Measurements from ENCODE around the gene NPTXR.
"Not testable (repeated sequence)": the region's sequence is repeated elsewhere in the genome, so short reads cannot be mapped to it uniquely, and the experiment has no call there.

Gene NPTXR

DNA sequence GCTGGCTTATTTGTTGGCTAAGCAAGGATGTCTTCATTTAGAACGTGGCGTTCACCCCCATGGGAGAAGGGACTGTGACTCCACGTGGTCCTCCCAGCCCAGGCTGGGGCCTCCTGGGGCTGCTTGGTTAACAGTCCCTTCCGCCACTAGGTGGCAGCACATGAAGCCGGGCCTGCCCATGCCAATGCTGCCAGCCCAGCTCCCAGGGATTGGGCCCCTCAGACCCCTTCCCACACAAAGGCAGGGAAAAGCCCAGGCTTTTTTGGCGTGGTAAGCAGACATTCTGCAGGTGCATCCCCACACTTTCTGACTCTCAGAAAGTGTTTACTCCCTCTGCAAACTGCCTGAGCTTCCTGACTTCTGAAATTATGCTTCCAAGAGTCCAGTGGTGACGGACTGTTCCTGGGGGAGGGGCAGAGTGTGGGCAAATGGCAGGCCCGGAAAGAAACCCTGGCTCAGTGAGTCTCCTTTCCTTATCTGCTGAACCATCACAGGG, 25.1 kb upstream of the NPTXR start:
- peak; percentile 77 to 87 (median 86) for DNase-seq (ENCODE audit: low read depth in 2 of 3, low spot score in 1 of 3)

DNA sequence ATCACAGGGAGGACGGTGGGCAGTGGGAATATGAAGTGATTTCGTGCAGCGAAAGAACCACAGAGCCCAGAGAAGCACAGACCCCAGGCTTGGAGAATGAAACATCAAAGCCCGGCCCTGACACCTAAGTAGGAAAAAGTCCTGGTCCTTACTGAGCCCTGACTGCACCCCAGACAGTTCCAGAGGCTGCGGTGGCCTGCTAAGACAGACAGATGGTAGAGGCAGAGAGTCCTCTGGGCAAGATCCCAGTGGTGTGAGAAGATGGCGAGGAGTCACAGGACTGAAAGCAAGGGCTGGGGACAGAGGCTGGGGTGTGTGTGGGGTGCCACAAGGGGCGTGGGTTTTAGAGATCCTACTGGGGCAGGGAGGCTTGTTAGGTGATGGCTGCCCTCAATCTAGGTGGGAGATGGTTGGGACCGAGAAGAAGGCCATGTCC, 24.5 kb upstream of the NPTXR start:
- DNase-seq (ENCODE audit: low read depth in 2 of 3, low spot score in 1 of 3) = no peak

DNA sequence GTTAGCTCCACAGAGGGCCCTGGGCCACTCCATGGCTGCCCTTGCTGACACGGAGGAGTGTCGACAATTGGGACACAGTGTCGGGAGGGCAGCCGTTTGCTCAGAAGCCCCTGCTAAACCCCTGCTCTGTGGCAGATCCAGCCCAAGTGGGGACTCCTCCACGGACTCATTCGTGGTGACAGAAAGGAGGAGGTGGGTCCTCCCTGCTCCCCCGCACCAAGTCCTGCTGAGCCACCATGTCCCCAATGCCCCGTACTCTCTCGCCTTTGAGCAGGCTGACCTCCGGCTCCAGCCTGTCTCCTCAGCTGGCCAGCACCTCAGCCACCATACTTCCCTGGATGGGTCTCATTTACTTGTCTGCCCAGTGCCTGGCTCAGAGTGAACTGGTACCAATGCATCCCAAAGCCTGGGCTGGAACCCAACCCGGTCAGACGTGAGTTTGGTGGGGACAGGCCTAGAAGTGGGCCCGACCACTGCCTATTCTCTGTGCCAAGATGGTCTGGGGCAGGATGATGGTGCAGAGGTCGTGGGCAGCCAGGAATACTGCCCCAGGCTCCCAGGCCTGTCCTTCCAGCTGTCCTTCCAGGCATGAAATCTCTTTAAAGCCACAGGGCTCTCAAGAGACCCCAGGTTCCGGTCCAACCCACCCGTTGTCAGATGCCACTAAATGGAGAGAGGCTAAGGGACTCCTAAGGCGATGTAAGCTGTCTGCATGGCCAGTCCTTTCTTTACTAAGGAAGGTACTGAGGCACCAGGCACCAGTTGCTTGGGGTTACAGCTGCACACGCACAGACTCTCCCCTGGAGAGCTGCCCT, 23.9 kb upstream of the NPTXR start:
- DNase-seq (ENCODE audit: low read depth in 2 of 3, low spot score in 1 of 3) = no peak

- DNase-seq (ENCODE audit: low read depth in 2 of 3, low spot score in 1 of 3) = no peak
Observed at GRCh38 chr22:38867124-38867455, 23.3 kb upstream of the NPTXR start.

GRCh38 chr22:38866399-38867123, 22.7 kb upstream of the NPTXR start:
- DNase-seq (ENCODE audit: low read depth in 2 of 3, low spot score in 1 of 3) = no peak

- DNase-seq (ENCODE audit: low read depth in 2 of 3, low spot score in 1 of 3) = no peak
Observed at GRCh38 chr22:38866024-38866398, 22.2 kb upstream of the NPTXR start.

DNA sequence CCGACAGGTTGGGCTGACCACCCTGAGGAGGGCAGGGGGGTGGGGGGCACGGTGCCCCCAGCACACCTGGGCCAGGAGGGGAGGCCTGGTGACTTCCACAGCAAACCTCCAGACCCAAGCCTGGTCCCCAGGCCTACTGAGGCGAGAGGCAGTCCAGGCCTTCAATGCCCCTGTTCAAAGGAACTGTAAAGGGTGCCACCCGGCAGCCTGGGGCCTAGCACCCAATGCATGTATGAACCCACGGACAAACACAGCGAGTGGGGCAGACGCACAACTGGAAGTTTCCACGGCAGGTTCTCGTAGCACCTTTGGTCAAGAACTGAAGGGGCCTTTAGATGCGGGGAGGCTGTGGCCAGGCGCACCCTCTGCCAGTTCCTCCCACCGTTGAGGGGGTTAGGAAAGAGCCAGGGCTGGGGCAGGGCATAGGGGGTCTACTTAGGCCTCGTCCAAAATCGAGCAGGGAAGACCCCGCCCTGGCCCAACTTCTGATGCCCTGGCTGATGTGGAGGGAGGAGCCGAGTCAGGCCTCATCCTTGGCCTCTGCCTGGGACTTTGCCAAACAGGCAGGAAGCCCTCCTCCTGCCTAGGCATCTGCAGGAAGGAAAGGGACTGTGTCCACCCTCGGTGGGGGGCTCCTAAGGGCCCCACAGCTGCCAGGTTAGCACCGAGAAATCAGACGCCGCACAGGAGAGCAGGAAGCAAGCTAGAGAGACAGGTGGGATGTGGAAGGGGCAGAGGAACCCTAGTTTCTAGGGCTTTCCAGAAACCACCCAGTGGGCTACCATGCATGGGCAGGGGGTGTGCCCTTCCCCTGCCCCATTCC, 21.6 kb upstream of the NPTXR start:
- DNase-seq (ENCODE audit: low read depth in 2 of 3, low spot score in 1 of 3) = no peak

GRCh38 chr22:38864361-38865191, 20.7 kb upstream of the NPTXR start:
- DNase-seq (ENCODE audit: low read depth in 2 of 3, low spot score in 1 of 3) = no peak

- no peak for DNase-seq (ENCODE audit: low read depth in 2 of 3, low spot score in 1 of 3)
Observed at GRCh38 chr22:38863531-38864131, 19.8 kb upstream of the NPTXR start.

- no peak for DNase-seq (ENCODE audit: low read depth in 2 of 3, low spot score in 1 of 3)
Observed at GRCh38 chr22:38862375-38863329, 18.8 kb upstream of the NPTXR start.

- no peak for DNase-seq (ENCODE audit: low read depth in 2 of 3, low spot score in 1 of 3)
Observed at GRCh38 chr22:38861927-38862326, 18.1 kb upstream of the NPTXR start.

DNA sequence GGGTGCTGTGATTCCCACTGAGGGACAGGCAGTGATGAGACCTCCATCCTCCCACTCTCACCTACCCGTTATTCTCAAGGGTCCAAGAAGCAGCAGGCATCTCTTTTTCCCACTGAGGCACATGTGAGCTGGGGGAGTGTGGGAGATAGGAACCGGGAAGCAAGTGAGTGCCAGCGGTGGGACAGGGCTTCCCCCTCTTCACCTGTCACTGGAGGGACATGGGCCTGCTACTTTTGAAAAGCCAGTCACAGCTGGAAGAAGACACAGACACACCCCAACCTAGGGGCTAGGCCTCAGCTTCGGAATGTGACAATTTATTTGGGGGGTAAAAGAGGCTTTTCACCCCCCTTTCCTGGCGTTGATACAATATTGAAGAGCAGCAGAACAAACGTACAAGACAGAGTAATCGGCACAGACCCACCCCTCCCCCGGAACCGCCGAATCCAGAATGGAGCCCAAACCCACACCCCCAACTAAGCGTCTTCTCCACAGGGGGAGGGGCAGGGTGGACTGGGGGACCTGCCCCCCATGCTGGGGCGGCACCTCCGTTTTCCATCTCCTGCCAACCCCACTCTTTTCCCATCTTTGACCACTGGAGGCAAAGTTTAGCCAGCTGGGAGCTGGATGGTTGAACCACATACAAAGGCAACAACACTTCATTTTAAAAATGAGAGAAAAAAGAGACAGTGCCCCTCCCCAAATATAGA, 17.5 kb upstream of the NPTXR start:
- DNase-seq (ENCODE audit: low read depth in 2 of 3, low spot score in 1 of 3) = no peak

GRCh38 chr22:38860283-38861169, 16.7 kb upstream of the NPTXR start:
- DNase-seq (ENCODE audit: low read depth in 2 of 3, low spot score in 1 of 3) = no peak

DNA sequence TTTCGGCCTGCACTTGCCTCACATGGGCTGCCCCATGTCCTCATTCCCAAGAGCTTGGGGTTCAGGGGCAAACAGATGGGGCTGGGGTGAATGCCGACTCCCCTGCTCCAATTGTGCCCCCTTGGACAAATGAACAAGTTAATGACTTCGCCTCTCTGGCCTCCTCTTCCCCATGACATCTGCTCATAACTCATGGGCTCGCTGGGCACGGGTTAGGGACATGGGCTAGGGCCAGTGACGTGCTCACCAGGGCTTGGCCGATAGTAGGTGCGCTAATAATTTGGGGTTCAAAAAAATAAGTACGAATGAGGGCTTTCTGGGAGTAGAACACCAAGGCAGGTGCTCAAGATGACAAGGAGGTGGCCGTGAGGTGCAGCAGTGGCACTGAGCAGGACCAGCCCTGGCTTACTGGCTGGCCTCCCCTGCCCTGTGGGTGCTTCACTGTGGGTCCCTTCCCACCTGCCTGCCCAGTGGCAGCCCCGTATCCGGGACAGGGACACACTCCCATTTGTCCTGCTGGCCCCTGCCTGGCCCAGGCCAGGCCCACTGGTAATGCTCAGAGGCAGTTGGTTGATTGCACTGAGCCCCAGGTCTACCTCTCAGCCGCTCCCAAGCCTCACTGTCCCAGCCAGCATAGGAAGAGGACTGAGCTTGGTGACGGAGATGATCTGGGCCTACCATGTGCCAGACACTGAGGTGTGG, 15.9 kb upstream of the NPTXR start:
- DNase-seq (ENCODE audit: low read depth in 2 of 3, low spot score in 1 of 3) = no peak

DNA sequence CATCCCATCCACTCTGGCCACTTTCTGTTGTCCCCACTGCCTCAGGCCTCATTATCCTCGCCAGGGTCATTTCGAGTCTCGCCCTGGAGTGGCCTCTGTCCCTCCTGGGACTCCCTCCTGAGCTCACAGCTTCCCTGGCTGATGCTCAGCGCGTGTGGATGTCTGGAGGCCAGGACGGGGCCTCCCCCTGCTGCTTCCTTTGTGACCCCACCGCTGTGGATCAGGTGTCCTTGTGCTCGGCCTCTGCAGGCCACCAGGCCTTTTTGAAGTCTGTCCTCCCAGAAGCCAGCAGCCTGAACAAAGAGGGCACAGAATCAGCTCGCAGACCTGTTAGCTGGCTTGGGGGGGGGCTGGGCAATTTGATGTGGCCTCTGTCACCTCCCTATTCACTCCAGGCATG, 14.7 kb upstream of the NPTXR start:
- DNase-seq (ENCODE audit: low read depth in 2 of 3, low spot score in 1 of 3) = no peak

DNA sequence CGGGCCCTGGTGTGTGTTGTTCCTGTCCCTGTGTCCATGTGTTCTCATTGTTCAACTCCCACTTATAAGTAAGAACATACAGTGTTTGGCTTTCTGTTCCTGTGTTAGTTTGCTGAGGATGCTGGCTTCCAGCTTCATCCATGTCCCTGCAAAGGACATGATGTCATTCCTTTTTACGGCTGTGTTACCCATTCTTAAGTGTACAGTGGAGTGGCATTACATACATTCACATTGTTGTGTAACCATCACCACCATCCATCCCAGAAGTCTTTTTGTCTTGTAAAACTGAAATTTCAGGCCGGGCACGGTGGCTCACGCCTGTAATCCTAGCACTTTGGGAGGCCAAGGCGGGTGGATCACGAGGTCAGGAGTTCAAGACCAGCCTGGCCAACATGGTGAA, 10.6 kb upstream of the NPTXR start:
- not testable (repeated sequence) for DNase-seq (ENCODE audit: low read depth in 2 of 3, low spot score in 1 of 3)

GRCh38 chr22:38853883-38854282, 10.1 kb upstream of the NPTXR start:
- DNase-seq (ENCODE audit: low read depth in 2 of 3, low spot score in 1 of 3) = not testable (repeated sequence)

All from stimulated activated CD4-positive, alpha-beta T cell treated with anti-CD3 and anti-CD28 coated beads, Interleukin-12 subunit alpha, Interleukin-12 subunit beta, amount 100 ng/mL, for 48 hours (primary cell).